Effector memory CD8-positive, alpha-beta T cell (primary cell): ENCODE measurements around the gene PROM2.

Experiments
- ATAC-seq: fragments of 150-1000 bp; cut with Tn5 transposase; replicated peaks from 2 replicates; pipeline ENCODE4 v1.10.0; 2021; ENCODE audit warnings: mild to moderate bottlenecking, moderate library complexity
- DNase-seq, 3 experiments: peaks; one replicate each; pipeline ENCODE4 v3.0.0; 2021
- H3K27ac Mint-ChIP-seq, 2 donors: one replicate each; pipeline ENCODE4 v1.8.0; 2022; ENCODE audit warnings: mild to moderate bottlenecking in 2 of 2, mixed read lengths in 2 of 2, moderate library complexity in 2 of 2
- H3K27me3 Mint-ChIP-seq, 2 donors: one replicate each; pipeline ENCODE4 v1.8.0; 2022; ENCODE audit warnings: mixed read lengths in 2 of 2
- H3K36me3 Mint-ChIP-seq: one replicate; pipeline ENCODE4 v1.8.0; 2022; ENCODE audit warnings: mild to moderate bottlenecking, moderate library complexity, mixed read lengths; ENCODE audit not compliant: insufficient read depth
- H3K4me1 Mint-ChIP-seq, 2 donors: one replicate each; pipeline ENCODE4 v1.8.0; 2022; ENCODE audit warnings: low read depth in 2 of 2, mixed read lengths in 2 of 2
- H3K4me3 Mint-ChIP-seq, 2 donors: one replicate each; pipeline ENCODE4 v1.8.0; 2022; ENCODE audit warnings: mild to moderate bottlenecking in 2 of 2, mixed read lengths in 2 of 2, moderate library complexity in 2 of 2
- H3K9me3 Mint-ChIP-seq, 2 donors: one replicate each; pipeline ENCODE4 v1.8.0; 2022; ENCODE audit warnings: mixed read lengths in 2 of 2

Gene PROM2

GRCh38 chr2:95284886-95285541 lies 10.8 kb downstream of the PROM2 start:
- H3K4me3 Mint-ChIP-seq, result no peak overlapping the region
- H3K4me1 Mint-ChIP-seq, result no peaks in the 10 kb centered on the region
- no peak for DNase-seq
- no peak for ATAC-seq
- H3K36me3 Mint-ChIP-seq, result no peaks in the 10 kb centered on the region
- no peak overlapping the region for H3K27ac Mint-ChIP-seq
- peaks cover 0 to 2% of the 10 kb centered on the region in 2 donors for H3K9me3 Mint-ChIP-seq
- H3K27me3 Mint-ChIP-seq, result peaks cover 0 to 24% of the 10 kb centered on the region in 2 donors

- no peak for ATAC-seq
- DNase-seq, result no peak
- Mint-ChIP-seq H3K9me3 (peaks cover 1 to 8% of the 10 kb centered on the region in 2 donors), H3K4me1 (no peaks in the 10 kb centered on the region), H3K27ac (no peak overlapping the region), H3K4me3 (no peak overlapping the region), H3K27me3 (peaks cover 0 to 25% of the 10 kb centered on the region in 2 donors), H3K36me3 (no peaks in the 10 kb centered on the region)
Measured at GRCh38 chr2:95285542-95285932, 11.3 kb downstream of the PROM2 start.

GRCh38 chr2:95287336-95287735 lies 13.1 kb downstream of the PROM2 start:
- H3K27ac Mint-ChIP-seq, result peak overlapping the region in 1 of 2 donors; percentile 26
- no peak overlapping the region for H3K4me3 Mint-ChIP-seq
- H3K4me1 Mint-ChIP-seq, result no peaks in the 10 kb centered on the region
- DNase-seq, result no peak
- no peaks in the 10 kb centered on the region for H3K36me3 Mint-ChIP-seq
- H3K9me3 Mint-ChIP-seq, result peaks cover 7 to 10% of the 10 kb centered on the region in 2 donors
- peaks cover 0 to 12% of the 10 kb centered on the region in 2 donors for H3K27me3 Mint-ChIP-seq
- no peak for ATAC-seq

- no peaks in the 10 kb centered on the region for H3K36me3 Mint-ChIP-seq
- H3K4me3 Mint-ChIP-seq, result no peak overlapping the region
- peaks cover 7 to 10% of the 10 kb centered on the region in 2 donors for H3K9me3 Mint-ChIP-seq
- H3K27me3 Mint-ChIP-seq, result peaks cover 0 to 11% of the 10 kb centered on the region in 2 donors
- H3K4me1 Mint-ChIP-seq, result no peaks in the 10 kb centered on the region
- ATAC-seq, result no peak
- peak overlapping the region in 1 of 2 donors; percentile 26 for H3K27ac Mint-ChIP-seq
- no peak for DNase-seq
Measured at GRCh38 chr2:95287806-95288205, 13.6 kb downstream of the PROM2 start.

- H3K36me3 Mint-ChIP-seq, result no peaks in the 10 kb centered on the region
- no peak overlapping the region for H3K27ac Mint-ChIP-seq
- no peaks in the 10 kb centered on the region for H3K4me1 Mint-ChIP-seq
- no peak overlapping the region for H3K4me3 Mint-ChIP-seq
- ATAC-seq, result no peak
- H3K27me3 Mint-ChIP-seq, result peaks cover 0 to 11% of the 10 kb centered on the region in 2 donors
- DNase-seq, result no peak
- peaks cover 7 to 10% of the 10 kb centered on the region in 2 donors for H3K9me3 Mint-ChIP-seq
Measured at GRCh38 chr2:95289253-95289652, 15.0 kb downstream of the PROM2 start.

- H3K4me1 Mint-ChIP-seq, result peaks cover 0 to under 1% of the 10 kb centered on the region in 2 donors
- H3K4me3 Mint-ChIP-seq, result no peak overlapping the region
- H3K9me3 Mint-ChIP-seq, result peaks cover 7 to 10% of the 10 kb centered on the region in 2 donors
- no peaks in the 10 kb centered on the region for H3K36me3 Mint-ChIP-seq
- no peak overlapping the region for H3K27ac Mint-ChIP-seq
- H3K27me3 Mint-ChIP-seq, result peaks cover 0 to 15% of the 10 kb centered on the region in 2 donors
- ATAC-seq (no peak), DNase-seq (no peak)
Measured at GRCh38 chr2:95291222-95291621, 17.0 kb downstream of the PROM2 start.

- ATAC-seq, result no peak
- no peak overlapping the region for H3K27ac Mint-ChIP-seq
Measured at GRCh38 chr2:95292623-95293260, 18.5 kb downstream of the PROM2 start.

GRCh38 chr2:95294579-95295250 lies 20.5 kb downstream of the PROM2 start:
- Mint-ChIP-seq H3K4me1 (peaks cover 0 to 3% of the 10 kb centered on the region in 2 donors), H3K27ac (no peak overlapping the region), H3K4me3 (no peak overlapping the region), H3K27me3 (peaks cover 0 to 42% of the 10 kb centered on the region in 2 donors), H3K36me3 (no peaks in the 10 kb centered on the region), H3K9me3 (peaks cover 7 to 10% of the 10 kb centered on the region in 2 donors)
- DNase-seq (no peak), ATAC-seq (no peak)

More at GRCh38 chr2:95292623-95293260, 18.5 kb downstream of the PROM2 start:
- DNase-seq, result no peak
- H3K27me3 Mint-ChIP-seq, result peaks cover 0 to 29% of the 10 kb centered on the region in 2 donors
- no peak overlapping the region for H3K4me3 Mint-ChIP-seq
- H3K4me1 Mint-ChIP-seq, result peaks cover 0 to 3% of the 10 kb centered on the region in 2 donors
- no peaks in the 10 kb centered on the region for H3K36me3 Mint-ChIP-seq
- H3K9me3 Mint-ChIP-seq, result peaks cover 7 to 10% of the 10 kb centered on the region in 2 donors

- Mint-ChIP-seq H3K9me3 (peaks cover 4 to 7% of the 10 kb centered on the region in 2 donors), H3K27me3 (peaks cover 0 to 38% of the 10 kb centered on the region in 2 donors), H3K36me3 (no peaks in the 10 kb centered on the region), H3K4me1 (peaks cover 0 to 3% of the 10 kb centered on the region in 2 donors), H3K4me3 (no peak overlapping the region), H3K27ac (no peak overlapping the region)
- DNase-seq (no peak), ATAC-seq (no peak)
Measured at GRCh38 chr2:95295376-95295775, 21.1 kb downstream of the PROM2 start.

- no peaks in the 10 kb centered on the region for H3K36me3 Mint-ChIP-seq
- no peak overlapping the region for H3K4me3 Mint-ChIP-seq
- H3K27me3 Mint-ChIP-seq, result peaks cover 3 to 44% of the 10 kb centered on the region in 2 donors
- ATAC-seq, result no peak
- DNase-seq, result no peak
- peaks cover 0 to 4% of the 10 kb centered on the region in 2 donors for H3K9me3 Mint-ChIP-seq
- H3K27ac Mint-ChIP-seq, result no peak overlapping the region
- peaks cover 0 to 3% of the 10 kb centered on the region in 2 donors for H3K4me1 Mint-ChIP-seq
Measured at GRCh38 chr2:95296011-95296410, 21.8 kb downstream of the PROM2 start.

- ATAC-seq (no peak), DNase-seq (no peak)
- H3K27me3 Mint-ChIP-seq, result peaks cover 4 to 47% of the 10 kb centered on the region in 2 donors
- peaks cover 0 to 3% of the 10 kb centered on the region in 2 donors for H3K4me1 Mint-ChIP-seq
- no peak within 1 kb of the TSS for H3K4me3 Mint-ChIP-seq
- H3K9me3 Mint-ChIP-seq, result peaks cover 0 to 1% of the 10 kb centered on the region in 2 donors
- no peaks in the 10 kb centered on the region for H3K36me3 Mint-ChIP-seq
- H3K27ac Mint-ChIP-seq, result no peak within 1 kb of the TSS
Measured at GRCh38 chr2:95296880-95297487, 22.7 kb downstream of the PROM2 start, which contains the start of gene KCNIP3. Gene KCNIP3 (plus strand): TSS chr2:95297347. CDS start chr2:95297439, 92 bp downstream.

GRCh38 chr2:95297639-95298395 lies 23.6 kb downstream of the PROM2 start:
- Mint-ChIP-seq H3K36me3 (no peaks in the 10 kb centered on the region), H3K27me3 (peaks cover 4 to 47% of the 10 kb centered on the region in 2 donors), H3K4me1 (peaks cover 0 to 3% of the 10 kb centered on the region in 2 donors), H3K4me3 (no peak overlapping the region), H3K27ac (no peak overlapping the region), H3K9me3 (no peaks in the 10 kb centered on the region)
- no peak for DNase-seq
- no peak for ATAC-seq
